Neural cell (in vitro differentiated cells): ENCODE results near the gene CACNA1I. TPM values are rescaled to one million over a fixed set of nuclear protein-coding genes. Genes with fewer than 3 reads are reported as not detected.

Experiments used
- H2AFZ ChIP-seq: fragments of 200-600, 300-800 bp; sonication (generic), shearing (Covaris generic); 2 replicates; pipeline ENCODE4 v1.6.0; 2014; ENCODE audit warnings: low read depth, mild to moderate bottlenecking, antibody characterized with exemption, low read length, moderate library complexity
- H3F3A ChIP-seq: fragments of 200-600 bp; shearing (Covaris generic); 2 replicates; pipeline ENCODE4 v1.6.1; 2016; ENCODE audit warnings: mild to moderate bottlenecking, moderate library complexity, mixed read lengths, antibody characterized with exemption, low read length; ENCODE audit not compliant: insufficient read depth, poor library complexity, severe bottlenecking
- H3K27ac ChIP-seq: fragments of 200-600, 300-800 bp; sonication (generic), shearing (Covaris generic); 2 replicates; pipeline ENCODE4 v1.5.1; 2014; ENCODE audit warnings: mild to moderate bottlenecking, low read length, moderate library complexity
- H3K27me3 ChIP-seq: fragments of 300-800, 200-600 bp; sonication (generic), shearing (Covaris generic); 2 replicates; pipeline ENCODE4 v1.6.0; 2014; ENCODE audit warnings: mild to moderate bottlenecking, low read depth, low read length, moderate library complexity; ENCODE audit not compliant: insufficient read depth
- H3K36me3 ChIP-seq: fragments of 300-800, 200-600 bp; sonication (generic), shearing (Covaris generic); 2 replicates; pipeline ENCODE4 v1.5.1; 2014; ENCODE audit warnings: mild to moderate bottlenecking, antibody characterized with exemption, low read length, moderate library complexity; ENCODE audit not compliant: insufficient read depth
- H3K4me2 ChIP-seq: fragments of 300-800, 200-600 bp; sonication (generic), shearing (Covaris generic); 2 replicates; pipeline ENCODE4 v1.6.0; 2014; ENCODE audit warnings: mild to moderate bottlenecking, low read length
- H3K4me3 ChIP-seq: fragments of 300-800, 200-600 bp; sonication (generic), shearing (Covaris generic); 2 replicates; pipeline ENCODE4 v1.5.1; 2014; ENCODE audit warnings: mild to moderate bottlenecking, low read length, moderate library complexity
- H3K79me2 ChIP-seq: fragments of 200-600 bp; shearing (Covaris generic); replicated peaks from 2 replicates; pipeline ENCODE4 v1.6.0; 2014; ENCODE audit warnings: mild to moderate bottlenecking, low read length, moderate library complexity; ENCODE audit not compliant: insufficient read depth
- H3K9ac ChIP-seq: fragments of 300-800, 200-600 bp; sonication (generic), shearing (Covaris generic); 2 replicates; pipeline ENCODE4 v1.6.1; 2016; ENCODE audit warnings: mild to moderate bottlenecking, low read length, mixed read lengths
- H3K9me2 ChIP-seq: fragments of 200-600 bp; shearing (Covaris generic); 2 replicates; pipeline ENCODE4 v1.6.1; 2016; ENCODE audit warnings: mild to moderate bottlenecking, low read length, mixed read lengths; ENCODE audit not compliant: insufficient read depth
- H3K9me3 ChIP-seq: fragments of 200-600, 300-800 bp; sonication (generic), shearing (Covaris generic); 2 replicates; pipeline ENCODE4 v1.6.1; 2016; ENCODE audit warnings: mild to moderate bottlenecking, mixed run types, low read length, moderate library complexity, mixed read lengths
- H4K20me1 ChIP-seq: fragments of 200-600 bp; shearing (Covaris generic); 2 replicates; pipeline ENCODE4 v1.6.1; 2016; ENCODE audit warnings: mild to moderate bottlenecking, mixed run types; ENCODE audit not compliant: insufficient read depth
- EP300 ChIP-seq: fragments of 450-650 bp; conservative IDR thresholded peaks from 2 replicates; pipeline ENCODE4 v1.6.1; 2014; ENCODE audit warnings: antibody characterized with exemption, mild to moderate bottlenecking, moderate library complexity; ENCODE audit not compliant: poor library complexity, severe bottlenecking
- EZH2 ChIP-seq: fragments of 200-600, 300-800 bp; shearing (Covaris generic), sonication (generic); IDR thresholded peaks from 2 replicates; pipeline ENCODE4 v1.6.1; 2014; ENCODE audit warnings: antibody characterized with exemption, low read length, borderline replicate concordance, mild to moderate bottlenecking; ENCODE audit not compliant: insufficient read depth, poor library complexity, severe bottlenecking
- MXI1 ChIP-seq: fragments of 450-650 bp; conservative IDR thresholded peaks from 2 replicates; pipeline ENCODE4 v1.6.1; 2014; ENCODE audit warnings: antibody characterized with exemption, mild to moderate bottlenecking; ENCODE audit not compliant: poor library complexity, severe bottlenecking
- POLR2AphosphoS5 ChIP-seq: IDR thresholded peaks from 2 replicates; pipeline ENCODE4 v1.6.1; 2012
- RAD21 ChIP-seq: fragments of 450-650 bp; conservative IDR thresholded peaks from 2 replicates; pipeline ENCODE4 v1.6.1; 2014; ENCODE audit warnings: antibody characterized with exemption, mild to moderate bottlenecking, moderate library complexity
- SMC3 ChIP-seq: fragments of 450-650 bp; conservative IDR thresholded peaks from 2 replicates; pipeline ENCODE4 v1.6.1; 2014; ENCODE audit warnings: antibody characterized with exemption, mild to moderate bottlenecking, moderate library complexity; ENCODE audit not compliant: poor library complexity
- TAF1 ChIP-seq: IDR thresholded peaks from 2 replicates; pipeline ENCODE4 v1.6.1; 2012; ENCODE audit warnings: low read depth
- polyA plus RNA-seq: library from polyadenylated mRNA; depleted of rRNA; stranded (reverse); fragments of >200 nt; gene quantifications from 2 replicates; pipeline ENCODE4 v1.2.3, GENCODE V29; 2014
- TF ChIP-seq, protein P1 (sequence below): fragments of 450-650 bp; IDR thresholded peaks from 2 replicates; pipeline ENCODE4 v1.5.1; 2014; ENCODE audit warnings: antibody characterized with exemption, mild to moderate bottlenecking, moderate library complexity; ENCODE audit not compliant: poor library complexity, severe bottlenecking
- TF ChIP-seq, protein P2 (sequence below): IDR thresholded peaks from 2 replicates; pipeline ENCODE4 v1.6.1; 2012; ENCODE audit warnings: borderline replicate concordance

The CACNA1I gene
- polyA plus RNA-seq, 1 donor from 2014 or later: 1.9 TPM

DNA sequence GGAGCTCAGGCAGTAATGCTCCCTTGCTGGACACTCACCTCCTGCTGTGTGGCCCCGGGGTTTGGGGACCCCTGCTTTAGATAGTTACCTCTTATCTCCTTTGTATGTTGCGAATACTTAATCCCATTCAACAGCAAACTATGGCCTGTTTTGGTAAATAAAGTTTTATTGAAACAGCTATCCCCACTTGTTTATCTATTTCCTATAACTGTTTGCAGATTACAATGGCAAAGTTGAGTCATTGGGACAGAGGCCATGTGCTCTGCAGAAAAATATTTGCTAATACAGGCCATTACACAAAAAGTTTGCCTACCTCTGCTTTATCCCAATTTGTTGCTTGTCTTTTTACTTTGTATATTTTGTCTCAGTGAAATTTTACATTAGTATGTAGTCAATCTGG, 68.4 kb downstream of the CACNA1I start:
- H3K9me3 ChIP-seq: no peaks in the 10 kb centered on the region

DNA sequence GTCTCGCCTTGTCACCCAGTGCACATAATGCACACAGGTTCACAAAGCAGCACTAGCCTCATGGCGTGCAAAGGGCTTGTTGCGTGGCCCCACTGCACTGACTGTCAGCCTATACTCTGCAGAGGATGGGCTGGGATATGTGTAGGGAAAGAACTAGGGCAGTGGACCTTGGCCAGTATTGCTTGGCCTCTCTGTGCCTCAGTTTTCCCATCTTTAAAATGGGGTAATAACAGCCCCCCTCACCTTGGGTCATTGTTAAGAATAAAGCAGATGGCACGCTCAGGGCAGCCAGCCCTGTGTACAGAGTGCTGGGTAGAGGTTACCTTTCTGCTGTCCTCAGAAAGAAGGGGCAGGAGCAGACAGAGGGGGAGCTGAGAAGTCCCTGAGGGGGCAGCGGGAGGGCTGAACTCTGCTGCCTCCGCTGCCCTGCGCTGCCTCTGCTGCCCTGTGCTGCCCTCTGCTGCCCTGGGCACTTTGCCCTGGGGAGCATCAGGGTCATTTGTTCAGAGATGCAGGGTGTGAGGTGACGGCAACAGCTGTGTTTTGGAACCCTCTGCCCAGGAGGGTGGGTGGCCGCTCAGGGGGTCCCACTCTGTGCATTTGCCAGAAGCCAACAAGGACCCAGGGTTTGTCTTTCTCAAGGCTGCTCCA, 71.2 kb downstream of the CACNA1I start:
- no peaks in the 10 kb centered on the region for H3K79me2 ChIP-seq
- no peaks in the 10 kb centered on the region for H3F3A ChIP-seq
- no peak overlapping the region for H3K4me3 ChIP-seq
- no peak overlapping the region for H2AFZ ChIP-seq
- H3K36me3 ChIP-seq: no peaks in the 10 kb centered on the region
- H3K27me3 ChIP-seq: no peaks in the 10 kb centered on the region
- no peaks in the 10 kb centered on the region for H3K9me2 ChIP-seq
- no peak overlapping the region for H3K4me2 ChIP-seq
- H3K9me3 ChIP-seq: no peaks in the 10 kb centered on the region
- no peak for TF ChIP-seq EP300
- TF ChIP-seq TAF1: no peak
- TF ChIP-seq, protein P1, sequence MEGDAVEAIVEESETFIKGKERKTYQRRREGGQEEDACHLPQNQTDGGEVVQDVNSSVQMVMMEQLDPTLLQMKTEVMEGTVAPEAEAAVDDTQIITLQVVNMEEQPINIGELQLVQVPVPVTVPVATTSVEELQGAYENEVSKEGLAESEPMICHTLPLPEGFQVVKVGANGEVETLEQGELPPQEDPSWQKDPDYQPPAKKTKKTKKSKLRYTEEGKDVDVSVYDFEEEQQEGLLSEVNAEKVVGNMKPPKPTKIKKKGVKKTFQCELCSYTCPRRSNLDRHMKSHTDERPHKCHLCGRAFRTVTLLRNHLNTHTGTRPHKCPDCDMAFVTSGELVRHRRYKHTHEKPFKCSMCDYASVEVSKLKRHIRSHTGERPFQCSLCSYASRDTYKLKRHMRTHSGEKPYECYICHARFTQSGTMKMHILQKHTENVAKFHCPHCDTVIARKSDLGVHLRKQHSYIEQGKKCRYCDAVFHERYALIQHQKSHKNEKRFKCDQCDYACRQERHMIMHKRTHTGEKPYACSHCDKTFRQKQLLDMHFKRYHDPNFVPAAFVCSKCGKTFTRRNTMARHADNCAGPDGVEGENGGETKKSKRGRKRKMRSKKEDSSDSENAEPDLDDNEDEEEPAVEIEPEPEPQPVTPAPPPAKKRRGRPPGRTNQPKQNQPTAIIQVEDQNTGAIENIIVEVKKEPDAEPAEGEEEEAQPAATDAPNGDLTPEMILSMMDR: no peak
- TF ChIP-seq EZH2: no peak
- H3K27ac ChIP-seq: no peak overlapping the region
- H3K9ac ChIP-seq: no peak overlapping the region
- no peaks in the 10 kb centered on the region for H4K20me1 ChIP-seq

More for the DNA sequence above, 68.4 kb downstream of the CACNA1I start:
- no peaks in the 10 kb centered on the region for H4K20me1 ChIP-seq
- H3K27me3 ChIP-seq: no peaks in the 10 kb centered on the region
- H3K27ac ChIP-seq: no peak overlapping the region
- H3K4me2 ChIP-seq: no peak overlapping the region
- H3K9me2 ChIP-seq: no peaks in the 10 kb centered on the region
- no peak overlapping the region for H2AFZ ChIP-seq
- TF ChIP-seq SMC3 (no peak), MXI1 (no peak), POLR2AphosphoS5 (no peak), TAF1 (no peak), EP300 (no peak), RAD21 (no peak), EZH2 (no peak)
- TF ChIP-seq, protein P1: no peak
- TF ChIP-seq, protein P2, sequence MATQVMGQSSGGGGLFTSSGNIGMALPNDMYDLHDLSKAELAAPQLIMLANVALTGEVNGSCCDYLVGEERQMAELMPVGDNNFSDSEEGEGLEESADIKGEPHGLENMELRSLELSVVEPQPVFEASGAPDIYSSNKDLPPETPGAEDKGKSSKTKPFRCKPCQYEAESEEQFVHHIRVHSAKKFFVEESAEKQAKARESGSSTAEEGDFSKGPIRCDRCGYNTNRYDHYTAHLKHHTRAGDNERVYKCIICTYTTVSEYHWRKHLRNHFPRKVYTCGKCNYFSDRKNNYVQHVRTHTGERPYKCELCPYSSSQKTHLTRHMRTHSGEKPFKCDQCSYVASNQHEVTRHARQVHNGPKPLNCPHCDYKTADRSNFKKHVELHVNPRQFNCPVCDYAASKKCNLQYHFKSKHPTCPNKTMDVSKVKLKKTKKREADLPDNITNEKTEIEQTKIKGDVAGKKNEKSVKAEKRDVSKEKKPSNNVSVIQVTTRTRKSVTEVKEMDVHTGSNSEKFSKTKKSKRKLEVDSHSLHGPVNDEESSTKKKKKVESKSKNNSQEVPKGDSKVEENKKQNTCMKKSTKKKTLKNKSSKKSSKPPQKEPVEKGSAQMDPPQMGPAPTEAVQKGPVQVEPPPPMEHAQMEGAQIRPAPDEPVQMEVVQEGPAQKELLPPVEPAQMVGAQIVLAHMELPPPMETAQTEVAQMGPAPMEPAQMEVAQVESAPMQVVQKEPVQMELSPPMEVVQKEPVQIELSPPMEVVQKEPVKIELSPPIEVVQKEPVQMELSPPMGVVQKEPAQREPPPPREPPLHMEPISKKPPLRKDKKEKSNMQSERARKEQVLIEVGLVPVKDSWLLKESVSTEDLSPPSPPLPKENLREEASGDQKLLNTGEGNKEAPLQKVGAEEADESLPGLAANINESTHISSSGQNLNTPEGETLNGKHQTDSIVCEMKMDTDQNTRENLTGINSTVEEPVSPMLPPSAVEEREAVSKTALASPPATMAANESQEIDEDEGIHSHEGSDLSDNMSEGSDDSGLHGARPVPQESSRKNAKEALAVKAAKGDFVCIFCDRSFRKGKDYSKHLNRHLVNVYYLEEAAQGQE: no peak
- no peak overlapping the region for H3K4me3 ChIP-seq
- no peaks in the 10 kb centered on the region for H3K36me3 ChIP-seq
- H3K79me2 ChIP-seq: no peaks in the 10 kb centered on the region
- no peaks in the 10 kb centered on the region for H3F3A ChIP-seq
- no peak overlapping the region for H3K9ac ChIP-seq
